ENCODE data around the gene IDH3A.
A peak's percentile ranks its signal among the peaks of the same experiment; 100 is the strongest.

The IDH3A gene

DNA sequence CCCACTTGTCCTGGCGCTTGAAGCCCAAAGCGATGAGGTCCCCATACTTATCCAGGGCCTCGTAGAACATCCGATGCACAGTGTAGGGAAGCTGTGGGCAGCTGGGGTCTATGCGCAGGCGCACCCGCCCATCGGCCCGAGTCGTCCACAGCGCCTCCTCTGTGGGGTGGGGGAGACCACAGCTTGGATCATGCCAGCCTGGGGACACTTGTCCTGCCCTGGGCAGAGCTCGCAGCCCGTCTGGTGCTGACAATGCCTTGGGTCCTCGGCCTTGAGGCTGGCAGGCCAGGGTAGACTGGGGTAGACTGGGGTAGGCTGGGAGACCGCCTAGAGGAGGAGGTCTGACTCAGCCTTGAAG lies 45.4 kb downstream of the IDH3A start:
- no peak overlapping the region for H2BK5ac ChIP-seq (ENCODE audit: low read length)
- H3K56ac ChIP-seq (ENCODE audit: low read length) = no peak overlapping the region
- H3K79me2 ChIP-seq (ENCODE audit: control insufficient read depth, insufficient read depth, low read length) = no peaks in the 10 kb centered on the region
- no peak overlapping the region for H4K5ac ChIP-seq (ENCODE audit: low read length)
- no peak overlapping the region for H3K18ac ChIP-seq (ENCODE audit: low read length)
- H3K4me2 ChIP-seq (ENCODE audit: low read length) = no peak overlapping the region
- H3K79me1 ChIP-seq (ENCODE audit: low read length) = no peaks in the 10 kb centered on the region
- no peak overlapping the region for H3K23ac ChIP-seq (ENCODE audit: low read length)
- no peaks in the 10 kb centered on the region for H3K27me3 ChIP-seq (ENCODE audit: insufficient read depth, low read length, poor library complexity)
- DNase-seq = no peak
- no peaks in the 10 kb centered on the region for H3K36me3 ChIP-seq (ENCODE audit: control insufficient read depth, insufficient read depth, low read length)
- no peak overlapping the region for H2BK120ac ChIP-seq (ENCODE audit: low read depth, low read length)
- H2AK5ac ChIP-seq (ENCODE audit: low read length) = no peak overlapping the region
- no peak overlapping the region for H3K4ac ChIP-seq (ENCODE audit: low read depth, low read length)
- no peak overlapping the region for H3K27ac ChIP-seq (ENCODE audit: low read depth, low read length)
- H3K4me1 ChIP-seq (ENCODE audit: control insufficient read depth, low read depth, low read length) = no peaks in the 10 kb centered on the region
- no peak overlapping the region for H2BK15ac ChIP-seq (replicated peaks; ENCODE audit: low read depth)
- H4K8ac ChIP-seq (ENCODE audit: low read depth, low read length) = no peak overlapping the region
- no peak overlapping the region for H3K9ac ChIP-seq (ENCODE audit: low read length)
- WGBS (ENCODE audit: extremely low coverage, insufficient coverage, low lambda C conversion rate) = no CpG with 5 or more reads among the region's 15 CpGs
- no peak overlapping the region for H3K4me3 ChIP-seq (ENCODE audit: low read length)

DNA sequence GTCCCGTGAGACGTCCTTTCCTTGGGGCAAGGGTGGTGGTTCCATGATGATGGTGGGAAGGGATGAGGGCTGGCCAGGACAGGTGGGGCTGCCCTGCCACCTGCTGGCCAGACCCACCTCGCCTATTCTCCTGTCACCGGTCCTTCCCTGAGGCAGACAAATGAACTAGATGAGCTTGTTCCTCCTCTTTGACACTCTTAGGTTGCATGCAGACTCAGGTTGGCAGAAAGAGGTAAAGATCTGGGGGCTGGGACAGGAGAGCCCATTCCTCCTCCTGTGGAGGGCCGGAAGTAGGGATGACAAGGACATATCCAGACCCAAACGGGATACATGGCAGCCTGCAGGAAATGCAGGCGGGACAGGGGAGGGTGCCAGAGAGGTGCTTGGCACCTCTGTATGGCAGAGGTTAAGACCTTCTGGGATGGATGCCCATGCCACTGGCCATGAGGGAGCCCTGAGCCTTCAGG lies 46.6 kb downstream of the IDH3A start:
- Histone ChIP-seq H2BK120ac (ENCODE audit: low read depth, low read length) (no peak overlapping the region), H2BK5ac (ENCODE audit: low read length) (no peak overlapping the region), H3K27ac (ENCODE audit: low read depth, low read length) (no peak overlapping the region), H3K56ac (ENCODE audit: low read length) (no peak overlapping the region), H2BK15ac (replicated peaks; ENCODE audit: low read depth) (no peak overlapping the region), H3K23ac (ENCODE audit: low read length) (no peak overlapping the region), H3K79me1 (ENCODE audit: low read length) (no peaks in the 10 kb centered on the region), H3K9ac (ENCODE audit: low read length) (no peak overlapping the region), H3K4ac (ENCODE audit: low read depth, low read length) (no peak overlapping the region), H3K4me3 (ENCODE audit: low read length) (no peak overlapping the region), H2AK5ac (ENCODE audit: low read length) (no peak overlapping the region), H3K27me3 (ENCODE audit: insufficient read depth, low read length, poor library complexity) (no peaks in the 10 kb centered on the region), H4K8ac (ENCODE audit: low read depth, low read length) (no peak overlapping the region), H3K18ac (ENCODE audit: low read length) (no peak overlapping the region), H3K79me2 (ENCODE audit: control insufficient read depth, insufficient read depth, low read length) (no peaks in the 10 kb centered on the region), H3K36me3 (ENCODE audit: control insufficient read depth, insufficient read depth, low read length) (no peaks in the 10 kb centered on the region), H3K4me1 (ENCODE audit: control insufficient read depth, low read depth, low read length) (no peaks in the 10 kb centered on the region), H4K5ac (ENCODE audit: low read length) (no peak overlapping the region), H3K4me2 (ENCODE audit: low read length) (no peak overlapping the region)
- peak; percentile 54 for DNase-seq
- no CpG with 5 or more reads among the region's 7 CpGs for WGBS (ENCODE audit: extremely low coverage, insufficient coverage, low lambda C conversion rate)

DNA sequence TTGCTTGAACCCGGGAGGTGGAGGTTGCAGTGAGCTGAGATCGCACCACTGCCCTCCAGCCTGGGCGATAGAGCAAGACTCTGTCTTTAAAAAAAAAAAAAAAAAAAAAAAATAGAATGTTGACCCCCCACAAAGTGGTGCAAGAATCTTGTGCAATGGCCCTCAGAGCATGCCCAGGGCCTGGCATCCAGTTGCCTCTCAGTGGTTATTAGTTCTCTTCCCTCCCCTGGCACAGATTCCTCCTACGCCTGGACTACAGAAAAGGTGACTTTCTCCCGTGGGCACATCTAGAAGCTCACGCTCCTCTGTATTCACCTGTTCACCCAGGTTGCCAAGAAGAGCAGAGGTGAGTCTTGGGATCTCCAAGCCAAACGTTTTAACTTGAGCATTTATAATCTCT lies 48.5 kb downstream of the IDH3A start:
- Histone ChIP-seq H2AK5ac (ENCODE audit: low read length) (no peak overlapping the region), H3K4me3 (ENCODE audit: low read length) (no peak overlapping the region), H2BK15ac (replicated peaks; ENCODE audit: low read depth) (no peak overlapping the region), H4K5ac (ENCODE audit: low read length) (no peak overlapping the region), H3K4ac (ENCODE audit: low read depth, low read length) (no peak overlapping the region), H2BK5ac (ENCODE audit: low read length) (no peak overlapping the region), H3K9ac (ENCODE audit: low read length) (no peak overlapping the region), H3K27ac (ENCODE audit: low read depth, low read length) (no peak overlapping the region), H3K56ac (ENCODE audit: low read length) (no peak overlapping the region), H3K4me1 (ENCODE audit: control insufficient read depth, low read depth, low read length) (no peaks in the 10 kb centered on the region), H3K79me1 (ENCODE audit: low read length) (no peaks in the 10 kb centered on the region), H3K27me3 (ENCODE audit: insufficient read depth, low read length, poor library complexity) (no peaks in the 10 kb centered on the region), H3K36me3 (ENCODE audit: control insufficient read depth, insufficient read depth, low read length) (no peaks in the 10 kb centered on the region), H3K4me2 (ENCODE audit: low read length) (no peak overlapping the region), H3K18ac (ENCODE audit: low read length) (no peak overlapping the region), H2BK120ac (ENCODE audit: low read depth, low read length) (no peak overlapping the region), H3K79me2 (ENCODE audit: control insufficient read depth, insufficient read depth, low read length) (no peaks in the 10 kb centered on the region), H3K23ac (ENCODE audit: low read length) (no peak overlapping the region), H4K8ac (ENCODE audit: low read depth, low read length) (no peak overlapping the region)
- DNase-seq = no peak
- WGBS (ENCODE audit: extremely low coverage, insufficient coverage, low lambda C conversion rate) = no CpG with 5 or more reads among the region's 7 CpGs

DNA sequence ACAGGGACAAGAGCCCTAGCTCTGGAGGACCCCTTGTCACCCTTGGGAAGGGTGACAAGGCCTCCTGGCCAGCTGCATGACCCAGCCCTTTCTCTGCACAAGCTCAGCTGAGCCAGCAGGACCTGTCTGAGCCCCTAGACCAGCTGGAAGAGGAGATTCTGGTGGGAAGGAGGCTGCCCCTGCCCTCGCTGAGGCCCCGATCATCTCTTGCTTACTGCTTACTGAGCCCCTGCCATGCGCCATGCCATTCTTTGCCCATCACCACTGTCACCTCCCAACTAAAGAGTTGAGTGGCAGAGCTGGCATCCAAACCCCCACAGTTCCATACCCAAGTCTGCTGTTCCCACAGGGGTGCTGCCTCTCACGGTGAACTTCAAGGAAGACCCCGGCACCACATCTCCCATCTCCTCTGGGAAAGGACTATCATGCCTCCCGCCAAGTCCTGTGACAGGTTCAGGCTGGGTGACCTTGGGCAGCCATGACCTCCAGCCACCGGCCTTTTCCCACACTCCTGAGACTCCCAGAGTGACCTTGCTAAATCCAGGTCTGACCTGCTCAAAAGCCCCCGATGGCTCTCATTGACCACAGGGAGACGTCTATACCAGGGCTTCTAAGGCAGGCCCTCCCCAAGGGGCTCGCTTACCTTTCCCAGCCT lies 51.2 kb downstream of the IDH3A start:
- H3K27me3 ChIP-seq (ENCODE audit: insufficient read depth, low read length, poor library complexity) = no peaks in the 10 kb centered on the region

DNA sequence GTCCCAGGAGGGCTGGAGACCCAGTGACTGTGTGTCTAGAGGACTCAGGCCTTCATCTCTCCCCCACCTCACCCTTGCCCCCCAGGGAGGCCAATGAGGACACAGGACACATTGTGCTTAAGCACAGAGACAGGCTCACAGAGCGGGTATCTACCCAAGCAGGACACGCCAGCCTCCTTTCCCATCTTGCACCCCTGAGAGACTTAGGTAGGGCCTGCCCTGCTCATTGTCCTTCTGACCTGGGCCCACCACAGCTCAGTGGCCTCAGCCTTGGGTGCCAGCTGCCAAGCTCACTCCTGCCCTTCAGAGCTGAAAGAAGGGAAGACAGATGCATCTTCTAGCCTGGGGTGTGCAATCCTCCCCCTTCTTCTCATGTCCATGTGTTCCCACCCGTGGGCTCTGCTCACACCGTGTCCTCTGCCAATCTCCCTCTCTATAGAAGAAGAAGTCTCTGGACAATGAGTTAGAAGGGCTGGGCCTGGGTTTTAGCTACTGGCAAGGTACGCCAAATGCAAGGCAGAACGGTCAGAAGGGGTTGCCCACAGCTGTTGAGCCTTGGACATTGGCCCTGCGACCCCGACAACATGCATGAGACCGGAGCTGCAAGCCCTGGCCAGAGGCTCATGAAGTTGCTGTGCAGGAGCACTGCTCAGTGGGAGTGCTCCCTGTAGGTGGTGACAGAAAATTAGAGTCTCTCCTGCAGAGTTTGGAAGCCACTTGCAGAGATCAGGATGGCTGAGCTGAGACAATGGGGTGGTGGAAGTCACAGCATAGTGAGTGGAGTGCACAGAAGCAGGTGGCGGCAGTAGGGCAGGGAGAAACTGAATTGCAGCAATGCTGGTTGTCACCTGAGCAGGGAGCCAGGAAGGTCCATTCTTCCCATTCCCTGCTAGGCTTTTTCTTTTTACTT lies 52.4 kb downstream of the IDH3A start:
- Histone ChIP-seq H3K79me2 (ENCODE audit: control insufficient read depth, insufficient read depth, low read length) (no peaks in the 10 kb centered on the region), H3K27ac (ENCODE audit: low read depth, low read length) (no peak overlapping the region), H3K36me3 (ENCODE audit: control insufficient read depth, insufficient read depth, low read length) (no peaks in the 10 kb centered on the region), H3K27me3 (ENCODE audit: insufficient read depth, low read length, poor library complexity) (no peaks in the 10 kb centered on the region), H2AK5ac (ENCODE audit: low read length) (no peak overlapping the region), H3K4me3 (ENCODE audit: low read length) (no peak overlapping the region), H3K79me1 (ENCODE audit: low read length) (no peaks in the 10 kb centered on the region), H3K9ac (ENCODE audit: low read length) (no peak overlapping the region), H2BK5ac (ENCODE audit: low read length) (no peak overlapping the region), H4K8ac (ENCODE audit: low read depth, low read length) (no peak overlapping the region), H3K56ac (ENCODE audit: low read length) (no peak overlapping the region), H3K4ac (ENCODE audit: low read depth, low read length) (no peak overlapping the region), H4K5ac (ENCODE audit: low read length) (no peak overlapping the region), H2BK120ac (ENCODE audit: low read depth, low read length) (no peak overlapping the region), H2BK15ac (replicated peaks; ENCODE audit: low read depth) (no peak overlapping the region), H3K4me1 (ENCODE audit: control insufficient read depth, low read depth, low read length) (no peaks in the 10 kb centered on the region), H3K4me2 (ENCODE audit: low read length) (no peak overlapping the region), H3K23ac (ENCODE audit: low read length) (no peak overlapping the region), H3K18ac (ENCODE audit: low read length) (no peak overlapping the region)
- no CpG with 5 or more reads among the region's 10 CpGs for WGBS (ENCODE audit: extremely low coverage, insufficient coverage, low lambda C conversion rate)
- DNase-seq = no peak

More for the DNA sequence above, 51.2 kb downstream of the IDH3A start:
- Histone ChIP-seq H4K8ac (ENCODE audit: low read depth, low read length) (no peak overlapping the region), H3K4me3 (ENCODE audit: low read length) (no peak overlapping the region), H3K9ac (ENCODE audit: low read length) (no peak overlapping the region), H3K36me3 (ENCODE audit: control insufficient read depth, insufficient read depth, low read length) (no peaks in the 10 kb centered on the region), H2BK120ac (ENCODE audit: low read depth, low read length) (no peak overlapping the region), H3K4ac (ENCODE audit: low read depth, low read length) (no peak overlapping the region), H3K79me1 (ENCODE audit: low read length) (no peaks in the 10 kb centered on the region), H3K4me1 (ENCODE audit: control insufficient read depth, low read depth, low read length) (no peaks in the 10 kb centered on the region), H3K27ac (ENCODE audit: low read depth, low read length) (no peak overlapping the region), H2AK5ac (ENCODE audit: low read length) (no peak overlapping the region), H2BK5ac (ENCODE audit: low read length) (no peak overlapping the region), H2BK15ac (replicated peaks; ENCODE audit: low read depth) (no peak overlapping the region), H3K56ac (ENCODE audit: low read length) (no peak overlapping the region), H3K79me2 (ENCODE audit: control insufficient read depth, insufficient read depth, low read length) (no peaks in the 10 kb centered on the region), H3K23ac (ENCODE audit: low read length) (no peak overlapping the region), H3K4me2 (ENCODE audit: low read length) (no peak overlapping the region), H3K18ac (ENCODE audit: low read length) (no peak overlapping the region), H4K5ac (ENCODE audit: low read length) (no peak overlapping the region)
- no peak for DNase-seq
- WGBS (ENCODE audit: extremely low coverage, insufficient coverage, low lambda C conversion rate) = no CpG with 5 or more reads among the region's 10 CpGs

Data from mesendoderm (in vitro differentiated cells).